Measurements from ENCODE around the gene MAN1C1. TPM values are rescaled to one million over a fixed set of nuclear protein-coding genes. Genes with fewer than 3 reads are reported as not detected.

MAN1C1 gene
- polyA plus RNA-seq, 1 donor from 2014 or later: 1.3 TPM

- H3K79me2 ChIP-seq (replicated peaks; ENCODE audit: insufficient read depth, low read length): no peaks in the 10 kb centered on the region
- no peak overlapping the region for H3K27ac ChIP-seq (ENCODE audit: low read length)
- no peak overlapping the region for H3K4me3 ChIP-seq (ENCODE audit: low read length)
- H2AFZ ChIP-seq (ENCODE audit: low read depth, low read length): no peak overlapping the region
- TF ChIP-seq REST (IDR thresholded peaks at IDR 0.05; ENCODE audit: borderline replicate concordance): no peak
- TF ChIP-seq EP300 (conservative IDR thresholded peaks at IDR 0.05; ENCODE audit: poor library complexity, severe bottlenecking): no peak
- no peak for TF ChIP-seq EZH2 (IDR thresholded peaks at IDR 0.05; ENCODE audit: borderline replicate concordance, insufficient read depth, low read length, poor library complexity, severe bottlenecking)
- TF ChIP-seq CTCF (IDR thresholded peaks at IDR 0.05; ENCODE audit: poor library complexity, severe bottlenecking): no peak
- no peak for TF ChIP-seq MXI1 (conservative IDR thresholded peaks at IDR 0.05; ENCODE audit: poor library complexity, severe bottlenecking)
- TF ChIP-seq TAF1 (IDR thresholded peaks at IDR 0.05; ENCODE audit: low read depth): no peak
- no peak for TF ChIP-seq POLR2AphosphoS5 (IDR thresholded peaks at IDR 0.05)
- TF ChIP-seq SMC3 (conservative IDR thresholded peaks at IDR 0.05; ENCODE audit: poor library complexity): no peak
- TF ChIP-seq RAD21 (conservative IDR thresholded peaks at IDR 0.05): no peak
- H3K9me3 ChIP-seq (ENCODE audit: low read length): no peaks in the 10 kb centered on the region
- H3F3A ChIP-seq (ENCODE audit: insufficient read depth, low read length, poor library complexity, severe bottlenecking): no peaks in the 10 kb centered on the region
- no peaks in the 10 kb centered on the region for H3K36me3 ChIP-seq (ENCODE audit: insufficient read depth, low read length)
- H4K20me1 ChIP-seq (ENCODE audit: insufficient read depth): no peaks in the 10 kb centered on the region
- no peak overlapping the region for H3K9ac ChIP-seq (ENCODE audit: low read length)
- no peaks in the 10 kb centered on the region for H3K27me3 ChIP-seq (ENCODE audit: insufficient read depth, low read depth, low read length)
- H3K4me2 ChIP-seq (ENCODE audit: low read length): no peak overlapping the region
- no peaks in the 10 kb centered on the region for H3K9me2 ChIP-seq (ENCODE audit: insufficient read depth, low read length)
Observed at GRCh38 chr1:25798666-25799351, 182.2 kb downstream of the MAN1C1 start.

- no peaks in the 10 kb centered on the region for H3K27me3 ChIP-seq (ENCODE audit: insufficient read depth, low read depth, low read length)
- no peaks in the 10 kb centered on the region for H3K79me2 ChIP-seq (replicated peaks; ENCODE audit: insufficient read depth, low read length)
- no peaks in the 10 kb centered on the region for H3K9me3 ChIP-seq (ENCODE audit: low read length)
- H3K27ac ChIP-seq (ENCODE audit: low read length): no peak overlapping the region
- H3K4me3 ChIP-seq (ENCODE audit: low read length): peak overlapping the region; percentile 65
- peak overlapping the region; percentile 80 for H2AFZ ChIP-seq (ENCODE audit: low read depth, low read length)
- H3F3A ChIP-seq (ENCODE audit: insufficient read depth, low read length, poor library complexity, severe bottlenecking): no peaks in the 10 kb centered on the region
- H3K36me3 ChIP-seq (ENCODE audit: insufficient read depth, low read length): no peaks in the 10 kb centered on the region
- peak overlapping the region; percentile 55 for H3K4me2 ChIP-seq (ENCODE audit: low read length)
- H3K9me2 ChIP-seq (ENCODE audit: insufficient read depth, low read length): no peaks in the 10 kb centered on the region
- H4K20me1 ChIP-seq (ENCODE audit: insufficient read depth): no peaks in the 10 kb centered on the region
- H3K9ac ChIP-seq (ENCODE audit: low read length): peak overlapping the region; percentile 66
- TF ChIP-seq EP300 (conservative IDR thresholded peaks at IDR 0.05; ENCODE audit: poor library complexity, severe bottlenecking) (no peak), TAF1 (IDR thresholded peaks at IDR 0.05; ENCODE audit: low read depth) (no peak), RAD21 (conservative IDR thresholded peaks at IDR 0.05) (no peak), POLR2AphosphoS5 (IDR thresholded peaks at IDR 0.05) (no peak), CTCF (IDR thresholded peaks at IDR 0.05; ENCODE audit: poor library complexity, severe bottlenecking) (no peak), EZH2 (IDR thresholded peaks at IDR 0.05; ENCODE audit: borderline replicate concordance, insufficient read depth, low read length, poor library complexity, severe bottlenecking) (no peak)
Observed at GRCh38 chr1:25799352-25799934, 182.9 kb downstream of the MAN1C1 start.
